DLD1 (cell line): ENCODE data around the gene FAT3.

Source experiments
- in situ Hi-C: cut with HindIII; loops from 2 replicates; pipeline ENCODE4 v1.10.0; 2017; ENCODE audit warnings: low sequenced_read_pairs

Gene FAT3

GRCh38 chr11:92227230-92227814, 2.7 kb downstream of the FAT3 start:
- in situ Hi-C loops, result no loop called here

GRCh38 chr11:92227959-92228935, 3.6 kb downstream of the FAT3 start:
- in situ Hi-C loops, result no loop called here

GRCh38 chr11:92236856-92237255, 12.2 kb downstream of the FAT3 start:
- in situ Hi-C loops, result no loop called here

GRCh38 chr11:92240916-92241315, 16.3 kb downstream of the FAT3 start:
- in situ Hi-C loops, result no loop called here

- in situ Hi-C loops, result no loop called here
Measured at GRCh38 chr11:92245700-92246271, 21.2 kb downstream of the FAT3 start.

GRCh38 chr11:92246630-92247029, 22.0 kb downstream of the FAT3 start:
- in situ Hi-C loops, result no loop called here

- in situ Hi-C loops, result no loop called here
Measured at GRCh38 chr11:92249156-92249753, 24.6 kb downstream of the FAT3 start.

GRCh38 chr11:92251980-92252379, 27.4 kb downstream of the FAT3 start:
- in situ Hi-C loops, result no loop called here

DNA sequence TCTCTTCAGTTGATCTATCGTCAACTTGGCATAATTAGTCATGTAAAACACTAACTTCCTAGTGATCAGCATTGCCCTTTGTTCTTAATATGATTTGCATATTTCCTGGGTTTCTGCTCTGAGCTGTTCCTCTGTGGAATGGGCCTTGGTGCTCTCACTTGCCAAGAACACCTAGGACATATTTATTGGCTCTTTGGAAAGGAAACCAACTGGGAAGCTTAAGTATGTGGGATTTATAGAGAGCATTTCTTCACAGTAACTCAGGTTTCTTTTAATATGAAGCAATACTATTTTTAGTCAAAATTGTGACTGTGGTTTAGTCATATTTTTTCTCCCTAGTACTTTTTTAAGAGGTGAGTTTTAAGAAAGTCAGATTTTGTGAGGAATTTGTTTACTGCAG, 28.8 kb downstream of the FAT3 start:
- in situ Hi-C loops, result no loop called here

DNA sequence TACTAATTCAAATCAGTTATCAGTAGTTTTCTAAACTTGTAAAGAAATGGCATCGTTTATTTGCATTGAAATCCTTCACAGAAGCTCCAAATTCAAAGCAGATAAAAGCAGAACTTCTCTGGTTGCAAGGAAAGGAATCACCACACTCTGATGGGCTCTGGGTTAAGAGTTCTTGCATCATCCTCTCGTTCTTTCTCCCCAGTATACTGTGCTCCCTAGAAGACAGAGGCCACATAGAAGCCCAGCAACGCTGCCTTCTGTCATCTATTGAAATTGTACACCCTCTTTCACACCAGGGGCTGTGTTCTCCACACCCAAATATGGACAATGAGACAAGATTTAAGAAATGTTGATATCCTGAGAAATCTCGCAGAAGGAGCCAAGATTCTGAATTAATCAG, 29.3 kb downstream of the FAT3 start:
- in situ Hi-C loops, result no loop called here

DNA sequence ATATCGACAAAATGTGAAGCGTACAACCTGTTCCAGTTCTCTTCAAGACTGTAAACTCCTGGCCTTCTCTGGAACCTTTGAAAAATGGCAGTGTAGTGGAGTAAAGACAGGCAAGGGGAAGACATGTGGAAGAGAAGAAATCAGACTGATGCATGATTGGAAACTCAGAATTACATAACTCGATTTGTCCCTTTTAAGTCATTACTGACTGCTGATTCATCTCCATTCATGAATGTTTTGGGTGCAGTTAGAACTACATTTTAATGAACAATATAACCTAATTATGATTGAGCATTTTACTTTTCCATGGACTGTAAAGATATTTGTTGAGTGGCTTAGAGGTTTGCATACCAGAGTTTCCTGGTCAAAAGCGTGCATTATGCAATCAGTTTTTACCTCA, 32.9 kb downstream of the FAT3 start:
- in situ Hi-C loops, result no loop called here

DNA sequence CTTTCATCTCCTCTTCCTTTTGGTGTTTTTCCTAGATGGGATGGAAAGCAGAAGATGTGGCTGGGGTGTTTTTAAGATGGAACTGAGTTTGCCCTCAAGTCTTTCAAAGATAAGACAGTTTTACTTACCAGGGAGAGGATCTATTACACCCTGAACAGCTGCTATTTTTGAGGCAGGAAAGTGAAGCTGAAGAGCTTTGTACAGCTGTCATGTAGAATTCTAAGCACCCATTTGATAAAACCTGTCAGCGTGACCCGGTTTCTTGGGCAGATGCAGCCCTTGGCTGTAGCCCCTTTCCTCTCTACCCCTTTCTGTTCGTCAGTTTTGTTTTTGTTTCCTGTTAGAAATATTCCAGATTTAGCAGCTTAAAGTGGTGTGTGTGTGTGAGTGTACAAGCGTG, 35.2 kb downstream of the FAT3 start:
- in situ Hi-C loops, result no loop called here

- in situ Hi-C loops, result no loop called here
Measured at GRCh38 chr11:92264350-92264749, 39.7 kb downstream of the FAT3 start.

DNA sequence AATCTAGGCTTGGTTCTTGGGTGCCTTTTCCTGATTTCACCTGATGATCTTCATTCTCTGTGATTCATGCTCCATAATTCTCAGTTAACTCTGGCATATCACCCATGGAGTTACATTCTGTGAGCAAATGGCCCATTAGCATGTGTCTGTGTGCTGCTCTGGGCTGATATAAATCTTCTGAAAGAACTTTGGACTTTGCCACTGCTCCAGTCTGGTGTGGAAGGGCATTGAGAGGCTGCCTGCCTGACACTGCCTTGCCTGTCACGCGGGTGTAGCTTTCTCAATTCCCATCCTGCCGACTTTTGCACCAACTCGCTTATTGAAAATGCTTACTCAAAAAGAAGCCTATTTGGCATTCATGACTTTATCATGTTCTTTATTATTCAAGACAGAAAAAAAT, 42.2 kb downstream of the FAT3 start:
- in situ Hi-C loops, result no loop called here

DNA sequence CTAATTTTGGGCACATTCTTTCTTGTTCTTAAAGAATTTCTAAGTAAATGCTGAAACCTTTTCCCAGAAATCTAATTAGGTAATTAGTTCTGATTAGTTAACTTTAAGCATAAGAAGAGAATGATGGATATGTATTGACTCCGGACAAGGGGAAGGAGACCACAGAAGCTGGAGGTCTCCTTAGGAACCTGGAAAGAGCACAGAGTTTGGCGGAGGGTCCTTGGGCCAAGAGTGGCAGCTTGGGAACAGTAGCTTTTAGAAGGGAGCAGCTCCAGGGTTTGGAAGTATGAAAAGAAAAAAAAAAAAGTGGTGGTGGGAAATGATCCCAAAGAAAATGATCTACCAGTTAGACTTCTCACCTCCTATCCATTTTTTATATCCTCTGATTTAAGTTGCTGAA, 42.7 kb downstream of the FAT3 start:
- in situ Hi-C loops, result no loop called here

GRCh38 chr11:92267968-92268367, 43.4 kb downstream of the FAT3 start:
- in situ Hi-C loops, result no loop called here

DNA sequence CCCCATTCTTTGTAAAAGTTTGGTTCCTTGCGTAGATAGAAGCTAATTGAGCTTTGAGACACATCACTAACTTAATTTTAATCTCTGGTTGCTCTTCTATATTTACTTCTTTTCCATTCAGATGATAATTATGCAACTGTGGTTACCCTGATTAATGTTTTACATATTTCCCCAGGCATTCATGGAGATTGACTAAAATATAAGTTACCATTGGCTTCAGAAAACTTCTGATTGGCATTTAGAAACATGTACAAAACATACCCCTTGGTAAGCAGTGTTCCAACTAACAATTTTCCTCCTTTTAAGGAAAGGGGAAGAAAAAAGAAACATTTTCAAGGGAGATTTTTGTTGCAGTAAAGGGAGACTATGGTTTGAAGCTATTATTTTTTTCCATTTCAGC, 43.9 kb downstream of the FAT3 start:
- in situ Hi-C loops, result no loop called here

DNA sequence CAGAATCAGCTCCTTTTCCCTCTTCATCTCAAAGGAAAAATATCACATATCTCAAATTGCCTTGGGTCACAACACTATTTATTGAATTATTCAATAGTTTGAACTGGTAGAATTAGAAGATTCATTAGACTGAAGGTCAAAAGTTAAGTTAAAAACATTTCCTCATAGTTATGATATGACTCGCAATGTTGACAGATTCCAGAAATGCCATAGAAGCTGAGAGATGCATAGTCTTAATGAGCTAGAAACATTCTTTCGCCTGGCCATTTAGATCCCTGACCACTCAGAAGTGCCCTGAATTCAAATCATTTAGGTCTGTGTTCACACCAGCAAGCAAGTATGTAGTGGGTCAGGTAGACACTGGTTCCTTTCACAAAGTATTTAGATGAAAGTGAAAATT, 44.4 kb downstream of the FAT3 start:
- in situ Hi-C loops, result no loop called here

GRCh38 chr11:92269841-92270240, 45.2 kb downstream of the FAT3 start:
- in situ Hi-C loops, result no loop called here

GRCh38 chr11:92272651-92273050, 48.0 kb downstream of the FAT3 start:
- in situ Hi-C loops, result no loop called here
